Loucy (cell line): ENCODE measurements around the gene CBLN3.

Experiments used
- H2AFZ ChIP-seq: fragments of 200-600 bp; sonication (generic); 2 replicates; pipeline ENCODE4 v1.6.0; 2016; ENCODE audit warnings: antibody characterized with exemption, mild to moderate bottlenecking, low read length, moderate library complexity
- H3F3A ChIP-seq: fragments of 200-600 bp; 2 replicates; pipeline ENCODE4 v1.6.0; 2016; ENCODE audit warnings: antibody characterized with exemption, low read depth, mild to moderate bottlenecking
- H3K27me3 ChIP-seq: fragments of 200-600 bp; sonication (generic); 2 replicates; pipeline ENCODE4 v1.6.1; 2014; ENCODE audit warnings: low read length, mild to moderate bottlenecking; ENCODE audit not compliant: insufficient read depth, poor library complexity, severe bottlenecking
- H3K36me3 ChIP-seq: fragments of 200-600 bp; sonication (generic); 2 replicates; pipeline ENCODE4 v1.6.1; 2016; ENCODE audit warnings: low read length; ENCODE audit not compliant: insufficient read depth
- H3K4me1 ChIP-seq: fragments of 200-600 bp; sonication (generic); 2 replicates; pipeline ENCODE4 v1.5.1; 2014; ENCODE audit warnings: low read length, mild to moderate bottlenecking; ENCODE audit not compliant: insufficient read depth, poor library complexity, severe bottlenecking
- H3K4me2 ChIP-seq: fragments of 200-600 bp; sonication (generic); 2 replicates; pipeline ENCODE4 v1.6.0; 2014; ENCODE audit warnings: antibody characterized with exemption, low read length, low read depth, mild to moderate bottlenecking; ENCODE audit not compliant: poor library complexity, severe bottlenecking
- H3K4me3 ChIP-seq: fragments of 200-600 bp; sonication (generic); 2 replicates; pipeline ENCODE4 v1.5.1; 2014; ENCODE audit warnings: low read length, mild to moderate bottlenecking, mixed read lengths; ENCODE audit not compliant: poor library complexity, severe bottlenecking
- H3K79me2 ChIP-seq: fragments of 200-600 bp; sonication (generic); 2 replicates; pipeline ENCODE4 v1.6.1; 2014; ENCODE audit warnings: low read length; ENCODE audit not compliant: insufficient read depth
- H3K9ac ChIP-seq: fragments of 200-600 bp; sonication (generic); 2 replicates; pipeline ENCODE4 v1.6.0; 2014; ENCODE audit warnings: mild to moderate bottlenecking, low read depth, low read length, moderate library complexity; ENCODE audit not compliant: poor library complexity, severe bottlenecking
- H3K9me2 ChIP-seq: fragments of 200-600 bp; sonication (generic); replicated peaks from 2 replicates; pipeline ENCODE4 v1.6.1; 2016; ENCODE audit warnings: low read depth, low read length, mixed read lengths
- H3K9me3 ChIP-seq: fragments of 200-600 bp; sonication (generic); 2 replicates; pipeline ENCODE4 v1.6.1; 2014; ENCODE audit warnings: mild to moderate bottlenecking, antibody characterized with exemption, low read length, low read depth; ENCODE audit not compliant: insufficient read depth
- H4K20me1 ChIP-seq: fragments of 200-600 bp; sonication (generic); 2 replicates; pipeline ENCODE4 v1.6.0; 2014; ENCODE audit warnings: antibody characterized with exemption, low read length, mild to moderate bottlenecking; ENCODE audit not compliant: insufficient read depth, poor library complexity, severe bottlenecking
- EZH2phosphoT487 ChIP-seq: fragments of 200-600 bp; IDR thresholded peaks from 2 replicates; pipeline ENCODE4 v1.6.1; 2018; ENCODE audit warnings: antibody characterized with exemption, mild to moderate bottlenecking, moderate library complexity, borderline replicate concordance
- TF ChIP-seq, protein P1 (sequence below): fragments of 200-600 bp; sonication (generic); conservative IDR thresholded peaks from 2 replicates; pipeline ENCODE4 v1.5.1; 2014; ENCODE audit warnings: mild to moderate bottlenecking, antibody characterized with exemption, low read length

Gene CBLN3

DNA sequence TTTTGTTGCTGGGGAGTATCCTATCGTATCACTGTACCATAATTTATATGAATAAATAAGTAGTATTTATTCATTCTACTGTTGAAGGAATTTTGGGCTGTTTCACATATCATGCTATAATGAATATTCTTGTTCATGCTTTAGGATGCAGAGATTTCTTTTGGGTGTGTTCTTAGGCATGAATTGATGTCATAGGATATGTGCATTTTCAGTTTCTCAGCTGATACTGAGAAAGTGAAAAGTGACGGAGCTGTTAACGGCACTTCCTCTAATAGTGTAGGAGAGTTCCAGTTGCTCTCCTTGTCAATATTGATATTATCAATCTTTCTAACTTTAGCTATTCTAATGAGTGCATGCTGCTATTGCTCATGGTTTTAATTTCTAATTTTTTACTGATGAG, 36.3 kb upstream of the CBLN3 start:
- TF ChIP-seq EZH2phosphoT487: no peak
- TF ChIP-seq, protein P1, sequence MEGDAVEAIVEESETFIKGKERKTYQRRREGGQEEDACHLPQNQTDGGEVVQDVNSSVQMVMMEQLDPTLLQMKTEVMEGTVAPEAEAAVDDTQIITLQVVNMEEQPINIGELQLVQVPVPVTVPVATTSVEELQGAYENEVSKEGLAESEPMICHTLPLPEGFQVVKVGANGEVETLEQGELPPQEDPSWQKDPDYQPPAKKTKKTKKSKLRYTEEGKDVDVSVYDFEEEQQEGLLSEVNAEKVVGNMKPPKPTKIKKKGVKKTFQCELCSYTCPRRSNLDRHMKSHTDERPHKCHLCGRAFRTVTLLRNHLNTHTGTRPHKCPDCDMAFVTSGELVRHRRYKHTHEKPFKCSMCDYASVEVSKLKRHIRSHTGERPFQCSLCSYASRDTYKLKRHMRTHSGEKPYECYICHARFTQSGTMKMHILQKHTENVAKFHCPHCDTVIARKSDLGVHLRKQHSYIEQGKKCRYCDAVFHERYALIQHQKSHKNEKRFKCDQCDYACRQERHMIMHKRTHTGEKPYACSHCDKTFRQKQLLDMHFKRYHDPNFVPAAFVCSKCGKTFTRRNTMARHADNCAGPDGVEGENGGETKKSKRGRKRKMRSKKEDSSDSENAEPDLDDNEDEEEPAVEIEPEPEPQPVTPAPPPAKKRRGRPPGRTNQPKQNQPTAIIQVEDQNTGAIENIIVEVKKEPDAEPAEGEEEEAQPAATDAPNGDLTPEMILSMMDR: no peak

DNA sequence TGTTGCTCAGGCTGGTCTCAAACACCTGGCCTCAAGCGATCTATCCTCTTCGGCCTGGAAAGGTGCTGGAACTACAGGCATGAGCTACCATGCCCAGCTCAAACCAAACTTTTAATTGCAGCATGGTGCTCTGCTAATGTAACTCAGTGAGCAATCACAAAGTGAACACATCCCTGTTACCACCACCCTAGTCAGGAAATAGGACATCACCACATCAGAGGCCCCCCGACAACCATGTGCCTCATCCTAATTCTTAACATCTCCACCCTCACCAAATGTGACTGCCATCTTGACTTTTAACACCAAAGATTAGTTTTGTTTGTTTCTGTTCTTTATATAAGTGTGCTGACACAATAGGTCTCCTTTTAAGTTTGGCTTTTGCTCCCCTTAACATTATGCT, 35.9 kb upstream of the CBLN3 start:
- H3K4me1 ChIP-seq: peaks cover 31% of the 10 kb centered on the region
- H3K79me2 ChIP-seq: no peaks in the 10 kb centered on the region
- peak overlapping the region; percentile 46; the same call in 1 of the 2 replicates for H2AFZ ChIP-seq
- H4K20me1 ChIP-seq: no peaks in the 10 kb centered on the region
- no peaks in the 10 kb centered on the region for H3K9me3 ChIP-seq
- H3K9me2 ChIP-seq: no peaks in the 10 kb centered on the region
- H3K27me3 ChIP-seq: no peaks in the 10 kb centered on the region
- H3K9ac ChIP-seq: no peak overlapping the region
- H3K4me3 ChIP-seq: no peak overlapping the region
- H3K36me3 ChIP-seq: no peaks in the 10 kb centered on the region
- H3F3A ChIP-seq: peaks cover 11% of the 10 kb centered on the region
- TF ChIP-seq, protein P1: no peak
- no peak for TF ChIP-seq EZH2phosphoT487
- peak overlapping the region; percentile 57 for H3K4me2 ChIP-seq

More for the DNA sequence above, 36.3 kb upstream of the CBLN3 start:
- Histone ChIP-seq H3K9me2 (no peaks in the 10 kb centered on the region), H3K27me3 (no peaks in the 10 kb centered on the region), H3F3A (peaks cover 11% of the 10 kb centered on the region), H3K9ac (no peak overlapping the region), H4K20me1 (no peaks in the 10 kb centered on the region), H3K79me2 (no peaks in the 10 kb centered on the region), H3K36me3 (no peaks in the 10 kb centered on the region), H3K4me3 (no peak overlapping the region), H3K4me1 (peaks cover 30% of the 10 kb centered on the region), H2AFZ (no peak overlapping the region; the same call in 1 of the 2 replicates), H3K4me2 (peak overlapping the region; percentile 57), H3K9me3 (no peaks in the 10 kb centered on the region)

DNA sequence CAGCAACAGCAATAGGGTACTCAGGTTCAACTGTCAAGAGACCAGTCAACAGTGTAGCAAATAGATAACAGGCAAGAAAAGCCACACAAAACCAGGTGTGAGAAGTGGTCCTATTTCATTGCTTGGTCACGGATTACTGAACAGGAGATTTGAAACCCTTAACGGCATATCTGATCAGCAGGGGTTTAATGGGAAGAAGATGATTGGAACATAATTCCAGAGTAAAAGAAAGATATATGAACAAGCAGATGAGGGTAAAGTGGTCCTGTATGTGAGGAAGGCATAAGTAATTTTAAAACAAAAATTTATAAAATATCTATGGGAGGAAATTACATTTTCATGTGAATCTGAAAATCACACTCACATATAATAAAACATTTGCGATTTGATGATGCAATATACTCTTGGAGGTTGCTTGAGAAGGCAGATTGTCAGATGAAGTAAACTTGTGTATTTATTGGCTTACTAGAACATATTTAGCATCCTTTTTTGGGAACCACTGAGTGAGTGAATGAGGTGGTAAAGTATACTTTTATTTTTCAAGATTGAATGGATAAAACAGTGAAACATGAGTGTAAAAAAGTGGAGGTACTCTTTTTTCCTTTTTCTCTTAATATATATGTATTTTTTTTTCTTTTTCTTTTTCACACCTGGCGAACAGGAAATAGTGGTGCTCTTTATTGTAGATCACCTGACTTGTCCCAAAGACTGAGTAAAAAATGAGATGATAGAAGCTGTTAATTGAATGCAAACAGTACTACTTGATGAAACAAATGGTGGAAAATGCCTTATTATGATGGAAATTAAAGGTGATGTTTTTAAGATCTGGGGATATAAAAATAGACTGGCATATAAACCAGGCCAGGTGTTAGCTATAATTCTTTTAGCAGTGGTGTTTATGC, 34.7 kb upstream of the CBLN3 start:
- H3K9me3 ChIP-seq: no peaks in the 10 kb centered on the region
- peaks cover 11% of the 10 kb centered on the region for H3F3A ChIP-seq
- H3K4me3 ChIP-seq: peak overlapping the region; percentile 9
- H3K27me3 ChIP-seq: no peaks in the 10 kb centered on the region
- no peaks in the 10 kb centered on the region for H3K36me3 ChIP-seq
- H4K20me1 ChIP-seq: no peaks in the 10 kb centered on the region
- H3K9me2 ChIP-seq: no peaks in the 10 kb centered on the region
- peaks cover 43% of the 10 kb centered on the region for H3K4me1 ChIP-seq
- H3K9ac ChIP-seq: peak overlapping the region; percentile 39
- TF ChIP-seq, protein P1: no peak
- TF ChIP-seq EZH2phosphoT487: no peak
- H3K79me2 ChIP-seq: no peaks in the 10 kb centered on the region
- H2AFZ ChIP-seq: no peak overlapping the region; the same call in 1 of the 2 replicates
- H3K4me2 ChIP-seq: peak overlapping the region; percentile 57
